Activated CD4-positive, alpha-beta T cell treated with anti-CD3 and anti-CD28 coated beads, Interleukin-2, amount 50 U/mL, for 24 hours (primary cell): ENCODE results near the gene TMIGD2.
A peak's percentile ranks its signal among the peaks of the same experiment; 100 is the strongest.

ENCODE experiments used
- DNase-seq, 2 donors: peaks; one replicate each; pipeline ENCODE4 v3.0.0-alpha.2; 2020; ENCODE audit warnings: low read depth in 1 of 2, low spot score in 1 of 2

Gene TMIGD2

GRCh38 chr19:4327252-4327876 is 25.2 kb upstream of the TMIGD2 start:
- DNase-seq, result peak; percentile 21 to 71

GRCh38 chr19:4326837-4327251 is 24.7 kb upstream of the TMIGD2 start:
- DNase-seq, result no peak

GRCh38 chr19:4326215-4326836 is 24.1 kb upstream of the TMIGD2 start:
- DNase-seq, result no peak

DNA sequence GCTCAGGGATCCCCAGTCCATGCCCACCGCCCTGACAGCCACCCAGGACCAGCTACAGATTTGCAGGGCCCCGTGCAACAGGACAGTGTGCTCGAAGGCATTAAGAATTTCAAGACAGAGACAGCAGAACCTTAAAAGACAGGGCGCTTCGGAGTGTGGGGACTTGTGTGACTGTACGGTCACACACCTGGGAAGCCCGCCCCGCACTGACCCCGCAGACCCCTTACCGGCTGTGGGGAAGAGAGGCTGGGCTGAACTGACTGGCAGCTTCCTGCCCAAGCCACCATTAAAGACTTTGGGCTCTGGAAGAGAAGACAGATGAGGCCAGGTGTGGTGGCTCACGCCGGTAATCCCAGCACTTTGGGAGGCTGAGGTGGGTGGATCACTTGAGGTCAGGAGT is 22.0 kb upstream of the TMIGD2 start:
- DNase-seq, result no peak

DNA sequence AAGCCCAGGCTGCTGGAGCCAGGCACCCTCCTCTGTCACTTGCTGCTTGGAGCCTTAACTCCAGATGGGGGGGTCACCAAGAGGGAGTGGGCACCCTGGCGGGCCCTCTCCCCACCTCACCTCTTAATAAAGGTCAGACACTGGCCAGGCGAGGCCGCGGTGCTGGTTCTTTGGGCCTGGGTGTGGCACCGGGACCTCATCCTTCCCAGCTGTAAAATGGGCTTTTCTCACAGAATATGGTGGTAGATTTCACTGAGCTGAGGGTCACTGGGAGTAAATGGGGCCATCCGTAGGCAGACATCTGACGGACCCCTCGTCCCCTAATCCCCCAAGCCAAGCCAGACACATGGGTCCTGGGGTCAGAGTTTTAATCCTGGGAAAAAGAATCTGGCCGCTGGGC is 21.5 kb upstream of the TMIGD2 start:
- DNase-seq, result no peak

DNA sequence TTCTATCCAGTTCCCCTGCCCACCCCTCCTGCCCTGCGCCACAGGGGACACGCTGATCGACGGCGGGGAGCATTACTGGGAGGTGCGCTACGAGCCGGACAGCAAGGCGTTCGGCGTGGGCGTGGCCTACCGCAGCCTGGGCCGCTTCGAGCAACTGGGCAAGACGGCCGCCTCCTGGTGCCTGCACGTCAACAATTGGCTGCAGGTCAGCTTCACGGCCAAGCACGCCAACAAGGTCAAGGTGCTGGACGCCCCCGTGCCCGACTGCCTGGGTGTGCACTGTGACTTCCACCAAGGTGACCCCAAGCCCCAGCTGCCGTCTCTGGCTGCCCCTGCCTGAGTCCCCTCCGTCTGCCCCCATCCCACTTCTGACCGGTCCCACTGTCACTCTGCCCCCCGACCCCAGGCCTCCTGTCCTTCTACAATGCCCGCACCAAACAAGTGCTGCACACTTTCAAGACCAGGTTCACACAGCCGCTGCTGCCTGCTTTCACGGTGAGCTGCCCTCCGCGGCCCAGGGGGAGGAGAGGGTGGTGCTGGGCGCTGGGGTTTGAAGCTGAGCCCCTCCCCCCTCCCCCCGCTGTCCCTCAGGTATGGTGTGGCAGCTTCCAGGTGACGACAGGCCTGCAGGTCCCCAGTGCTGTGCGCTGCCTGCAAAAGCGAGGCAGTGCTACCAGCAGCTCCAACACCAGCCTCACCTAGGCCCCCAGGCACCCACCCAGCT is 20.9 kb upstream of the TMIGD2 start:
- no peak for DNase-seq

- DNase-seq, result no peak
Observed at GRCh38 chr19:4320419-4320818, 18.2 kb upstream of the TMIGD2 start.

DNA sequence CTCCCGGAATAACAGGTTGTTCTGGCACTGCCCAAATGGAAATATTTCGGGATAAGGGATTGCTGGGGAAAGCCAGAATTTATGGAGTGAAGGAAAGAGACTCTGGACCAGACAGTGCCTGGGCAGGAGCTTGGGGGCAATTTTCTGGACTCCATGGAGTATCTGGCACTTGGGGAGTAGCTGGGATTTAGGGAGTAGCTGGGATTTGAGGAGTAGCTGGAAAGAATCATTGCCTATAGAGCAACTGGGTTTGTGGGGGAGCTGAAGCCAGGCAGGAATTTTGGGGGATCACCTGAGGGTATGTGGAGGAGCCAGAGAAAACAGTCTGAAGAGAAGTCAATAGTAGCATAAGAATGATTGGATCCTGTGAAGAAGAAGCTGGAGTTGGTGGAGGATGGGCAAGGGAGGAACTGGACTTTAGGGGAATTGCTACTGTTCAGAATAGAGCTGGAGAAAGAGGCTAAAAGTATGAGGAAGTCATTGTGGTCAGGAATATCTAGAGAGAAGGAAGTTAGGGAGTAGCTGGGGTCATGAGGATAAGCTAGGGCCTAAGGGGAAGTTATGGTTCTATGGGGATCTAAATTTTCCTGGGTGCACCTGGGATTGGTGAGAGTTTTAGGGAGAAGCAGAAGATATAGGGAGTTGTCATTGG is 17.0 kb upstream of the TMIGD2 start:
- DNase-seq, result no peak

- DNase-seq, result no peak
Observed at GRCh38 chr19:4318460-4318859, 16.3 kb upstream of the TMIGD2 start.

DNA sequence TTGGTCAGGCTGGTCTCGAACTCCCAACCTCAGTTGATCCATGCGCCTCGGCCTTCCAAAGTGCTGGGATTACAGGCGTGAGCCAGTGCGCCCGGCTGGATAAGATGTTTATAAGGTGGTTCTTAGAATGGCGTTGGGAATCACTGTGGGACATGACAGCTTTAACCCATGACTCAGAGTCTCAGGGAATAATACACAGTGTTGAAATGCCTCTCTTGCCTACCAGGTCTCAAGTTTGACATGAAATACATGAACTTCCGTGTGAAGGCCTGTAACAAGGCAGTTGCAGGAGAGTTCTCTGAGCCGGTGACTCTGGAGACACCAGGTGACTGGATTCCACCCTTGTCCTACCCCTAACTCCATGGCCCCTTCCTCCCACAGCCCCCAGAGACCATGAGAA is 14.8 kb upstream of the TMIGD2 start:
- no peak for DNase-seq

DNA sequence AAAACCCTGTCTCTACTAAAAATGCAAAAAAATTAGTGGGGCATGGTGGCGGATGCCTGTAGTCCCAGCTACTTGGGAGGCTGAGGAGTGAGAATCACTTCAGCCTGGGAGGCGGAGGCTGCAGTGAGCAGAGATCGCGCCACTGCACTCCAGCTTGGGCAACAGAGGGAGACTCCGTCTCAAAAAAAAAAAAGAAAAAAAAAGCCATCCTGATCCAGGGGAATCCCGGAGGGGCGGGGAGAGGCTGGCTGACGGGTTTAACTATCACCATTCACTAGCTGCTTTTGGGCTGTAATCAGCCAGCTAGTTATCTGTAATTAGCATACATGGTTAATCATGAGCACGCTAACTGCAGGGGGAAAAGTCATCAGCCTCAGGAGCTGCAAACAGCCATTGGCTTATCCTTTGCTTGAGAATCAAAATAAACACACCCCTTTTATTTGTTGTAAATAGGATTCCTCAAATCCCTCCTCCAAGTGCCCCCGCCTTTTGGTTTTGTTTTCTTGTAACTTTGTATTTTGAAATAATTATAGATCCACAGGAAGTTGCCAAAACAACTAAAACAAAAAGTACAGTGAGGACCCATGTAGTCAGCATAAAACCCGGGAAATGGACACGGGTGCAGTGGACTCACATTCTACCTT is 11.8 kb upstream of the TMIGD2 start:
- no peak for DNase-seq

- DNase-seq, result no peak
Observed at GRCh38 chr19:4310247-4311121, 8.3 kb upstream of the TMIGD2 start.

DNA sequence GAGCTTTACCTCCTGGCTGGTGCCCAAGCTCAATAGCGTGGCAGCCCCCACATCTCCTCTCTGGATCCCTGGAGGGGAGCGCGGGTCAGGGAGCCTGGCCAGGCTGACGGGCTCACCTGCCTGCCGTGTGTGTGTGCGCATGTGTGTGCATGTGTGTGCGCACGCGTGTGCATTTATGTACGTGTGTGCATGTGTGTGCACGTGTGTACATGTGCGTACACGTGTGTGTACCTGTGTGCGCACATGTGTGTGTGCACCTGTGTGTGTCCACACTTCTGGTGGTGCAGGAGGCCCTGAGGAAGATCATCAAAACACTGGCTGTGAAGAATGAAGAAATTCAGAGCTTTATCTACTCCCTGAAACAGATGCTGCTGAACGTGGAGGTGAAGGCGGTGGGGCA is 3.5 kb upstream of the TMIGD2 start:
- DNase-seq, result no peak

- DNase-seq, result no peak
Observed at GRCh38 chr19:4305257-4305612, 3.0 kb upstream of the TMIGD2 start.

- DNase-seq, result peak; percentile 48 to 60
Observed at GRCh38 chr19:4304538-4305256, 2.5 kb upstream of the TMIGD2 start, which contains the start of gene FSD1. Gene FSD1 (plus strand): TSS chr19:4304598. CDS start chr19:4304747, 149 bp downstream.

DNA sequence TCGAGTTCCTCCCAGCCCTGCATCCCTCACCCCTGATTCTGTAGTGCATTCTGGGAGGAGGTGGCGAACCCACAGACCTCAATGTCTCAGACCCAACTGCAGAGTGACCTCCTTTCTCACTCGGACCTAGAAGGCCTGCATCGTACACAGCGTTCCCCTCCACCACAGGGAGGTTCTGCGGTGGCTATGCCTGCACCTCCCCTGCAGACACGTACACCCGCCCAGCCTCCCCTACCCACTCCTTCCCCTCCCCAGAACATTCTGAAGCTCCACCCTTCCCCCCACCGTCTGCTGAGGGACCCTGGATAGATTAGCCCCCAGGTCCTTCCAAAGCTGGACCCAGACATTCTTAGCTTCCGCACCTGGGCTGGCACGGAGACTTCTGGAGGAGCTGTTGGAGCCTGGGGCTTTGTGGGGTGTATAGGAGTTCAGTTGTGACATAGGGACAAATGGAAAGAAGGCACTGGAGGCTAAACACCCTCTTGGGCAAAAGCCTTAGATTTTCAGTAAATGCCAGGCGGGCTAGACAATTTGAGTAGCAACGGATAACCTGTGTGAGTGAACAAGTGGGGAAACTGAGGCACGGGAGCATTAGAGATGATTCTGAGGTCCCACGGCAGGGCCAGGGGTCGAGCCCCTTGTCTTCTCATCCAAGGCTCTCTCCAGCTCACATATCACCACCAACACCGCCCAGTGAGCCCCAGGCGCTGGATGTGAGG is 1.8 kb upstream of the TMIGD2 start:
- no peak for DNase-seq

DNA sequence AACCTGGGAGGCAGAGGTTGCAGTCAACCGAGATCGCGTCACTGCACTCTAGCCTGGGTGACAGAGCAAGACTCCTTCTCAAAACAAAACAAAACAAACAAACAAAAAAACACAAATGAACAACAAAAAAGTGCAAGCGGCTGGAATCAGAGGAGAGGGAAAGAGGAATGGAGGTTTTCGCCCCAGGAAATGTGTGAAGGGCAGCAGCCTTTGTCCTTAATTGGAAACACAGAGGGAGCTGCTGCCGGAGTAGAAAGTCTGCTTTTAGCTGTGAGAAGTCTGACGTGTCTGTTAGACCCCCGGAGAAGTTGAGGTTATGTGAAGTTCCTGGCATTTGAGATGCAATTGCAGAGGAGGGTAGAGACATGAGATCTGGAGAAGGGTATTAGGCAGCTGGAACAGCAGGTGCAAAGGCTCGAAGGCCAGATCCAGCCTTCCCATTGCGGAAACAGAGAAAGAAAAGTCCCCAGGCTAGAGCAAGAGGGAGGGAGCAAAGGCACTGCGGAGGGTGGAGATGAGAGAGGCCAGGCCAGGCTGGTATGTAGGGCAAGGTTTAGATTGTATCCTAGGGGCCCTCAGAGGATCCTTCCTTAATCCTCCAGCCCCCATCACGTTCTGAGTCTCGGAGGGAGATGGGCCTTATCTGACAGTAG is 473 bp downstream of the TMIGD2 start:
- no peak for DNase-seq

GRCh38 chr19:4300589-4300988 is 1.6 kb downstream of the TMIGD2 start:
- no peak for DNase-seq
